Neural cell (in vitro differentiated cells): ENCODE data around the gene CCR6.

Experiments
- CTCF ChIP-seq: fragments of 450-650 bp; IDR thresholded peaks from 2 replicates; pipeline ENCODE4 v1.5.1; 2014; ENCODE audit warnings: antibody characterized with exemption, mild to moderate bottlenecking, moderate library complexity; ENCODE audit not compliant: poor library complexity, severe bottlenecking
- EP300 ChIP-seq: fragments of 450-650 bp; conservative IDR thresholded peaks from 2 replicates; pipeline ENCODE4 v1.6.1; 2014; ENCODE audit warnings: antibody characterized with exemption, mild to moderate bottlenecking, moderate library complexity; ENCODE audit not compliant: poor library complexity, severe bottlenecking
- EZH2 ChIP-seq: fragments of 200-600, 300-800 bp; shearing (Covaris generic), sonication (generic); IDR thresholded peaks from 2 replicates; pipeline ENCODE4 v1.6.1; 2014; ENCODE audit warnings: antibody characterized with exemption, low read length, borderline replicate concordance, mild to moderate bottlenecking; ENCODE audit not compliant: insufficient read depth, poor library complexity, severe bottlenecking
- MXI1 ChIP-seq: fragments of 450-650 bp; conservative IDR thresholded peaks from 2 replicates; pipeline ENCODE4 v1.6.1; 2014; ENCODE audit warnings: antibody characterized with exemption, mild to moderate bottlenecking; ENCODE audit not compliant: poor library complexity, severe bottlenecking
- POLR2AphosphoS5 ChIP-seq: IDR thresholded peaks from 2 replicates; pipeline ENCODE4 v1.6.1; 2012
- RAD21 ChIP-seq: fragments of 450-650 bp; conservative IDR thresholded peaks from 2 replicates; pipeline ENCODE4 v1.6.1; 2014; ENCODE audit warnings: antibody characterized with exemption, mild to moderate bottlenecking, moderate library complexity
- REST ChIP-seq: IDR thresholded peaks from 2 replicates; pipeline ENCODE4 v1.6.1; 2012; ENCODE audit warnings: borderline replicate concordance
- TAF1 ChIP-seq: IDR thresholded peaks from 2 replicates; pipeline ENCODE4 v1.6.1; 2012; ENCODE audit warnings: low read depth

GRCh38 chr6:167154291-167154690, 31.4 kb downstream of the CCR6 start:
- TF ChIP-seq EZH2 (no peak), CTCF (no peak), TAF1 (no peak), POLR2AphosphoS5 (no peak), REST (no peak), EP300 (no peak), MXI1 (no peak), RAD21 (no peak)
